NCI-H1694 treated with DMSO at 0.1 percent for 48 hours (cell line): ENCODE results near the gene TTC28.
"Not testable (repeated sequence)": the region's sequence is repeated elsewhere in the genome, so short reads cannot be mapped to it uniquely, and the experiment has no call there.

ENCODE experiments used
- DNase-seq: peaks from one replicate; lab custom pipeline; 2025; lab: John Stamatoyannopoulos, UW

TTC28 gene

GRCh38 chr22:28229566-28230485 lies 449.8 kb downstream of the TTC28 start:
- DNase-seq, result no peak

GRCh38 chr22:28223826-28224225 lies 455.8 kb downstream of the TTC28 start:
- DNase-seq, result no peak

GRCh38 chr22:28222976-28223745 lies 456.5 kb downstream of the TTC28 start:
- DNase-seq, result no peak

GRCh38 chr22:28222571-28222970 lies 457.1 kb downstream of the TTC28 start:
- no peak for DNase-seq

GRCh38 chr22:28222052-28222451 lies 457.6 kb downstream of the TTC28 start:
- no peak for DNase-seq

GRCh38 chr22:28220626-28221363 lies 458.8 kb downstream of the TTC28 start:
- DNase-seq, result no peak

- DNase-seq, result no peak
These were observed 462.4 kb downstream of the TTC28 start for GRCh38 chr22:28217277-28217676.

GRCh38 chr22:28214750-28215149 lies 464.9 kb downstream of the TTC28 start:
- DNase-seq, result not testable (repeated sequence)

GRCh38 chr22:28209457-28209856 lies 470.2 kb downstream of the TTC28 start:
- DNase-seq, result not testable (repeated sequence)

GRCh38 chr22:28208787-28209186 lies 470.9 kb downstream of the TTC28 start:
- no peak for DNase-seq

- DNase-seq, result no peak
These were observed 471.6 kb downstream of the TTC28 start for GRCh38 chr22:28208036-28208435.

- no peak for DNase-seq
These were observed 472.2 kb downstream of the TTC28 start for GRCh38 chr22:28207281-28208030.

GRCh38 chr22:28205926-28206325 lies 473.7 kb downstream of the TTC28 start:
- DNase-seq, result no peak

- no peak for DNase-seq
These were observed 475.3 kb downstream of the TTC28 start for GRCh38 chr22:28204382-28204781.

- DNase-seq, result no peak
These were observed 476.4 kb downstream of the TTC28 start for GRCh38 chr22:28203286-28203685.

- DNase-seq, result no peak
These were observed 480.9 kb downstream of the TTC28 start for GRCh38 chr22:28198692-28199091.

- DNase-seq, result not testable (repeated sequence)
These were observed 488.1 kb downstream of the TTC28 start for GRCh38 chr22:28191571-28191970.

GRCh38 chr22:28188178-28188879 lies 491.3 kb downstream of the TTC28 start:
- no peak for DNase-seq

- DNase-seq, result no peak
These were observed 492.0 kb downstream of the TTC28 start for GRCh38 chr22:28187612-28188011.

- DNase-seq, result no peak
These were observed 493.0 kb downstream of the TTC28 start for GRCh38 chr22:28186641-28187040.

GRCh38 chr22:28185130-28185529 lies 494.5 kb downstream of the TTC28 start:
- no peak for DNase-seq
